ENCODE results near the gene PODNL1. TPM values are rescaled to one million over a fixed set of nuclear protein-coding genes. Genes with fewer than 3 reads are reported as not detected.

PODNL1 gene
- total RNA-seq, 3 donors from 2014 or later: 1.7 to 3.4 (median 2.9) TPM

DNA sequence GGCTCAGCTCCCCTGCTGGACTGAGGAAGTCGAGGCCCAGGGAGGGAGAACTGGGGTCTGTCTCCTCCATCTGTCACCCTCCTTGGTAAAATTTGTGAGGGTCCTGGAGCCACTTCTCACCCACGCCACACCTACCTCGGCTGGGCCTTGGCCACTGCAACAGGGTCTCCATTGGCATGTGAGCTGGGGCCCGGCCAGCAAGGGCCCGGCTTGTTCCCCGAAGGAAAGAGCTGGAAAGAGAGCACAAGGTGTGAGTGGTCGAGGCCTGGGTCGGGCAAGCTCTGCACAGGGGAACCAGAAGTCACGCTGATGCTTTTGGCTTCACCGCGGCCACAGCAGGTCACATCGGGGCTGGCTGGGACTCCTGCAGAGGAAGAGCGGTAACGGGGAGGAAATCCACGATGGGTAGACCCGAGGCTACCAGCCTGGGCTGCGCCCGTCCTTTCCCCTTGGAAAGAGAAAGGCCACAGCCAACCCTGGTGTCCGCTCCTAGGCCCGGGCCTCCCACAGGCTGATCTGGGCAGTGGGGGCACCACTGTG is 52.3 kb downstream of the PODNL1 start:
- no peaks in the 10 kb centered on the region for H3K9me3 ChIP-seq
- no peak overlapping the region for H3K4me3 ChIP-seq
- no peaks in the 10 kb centered on the region for H3K36me3 ChIP-seq (ENCODE audit: low read depth)
- DNase-seq: peak in 1 of 3 donors; percentile 45
- intact Hi-C loops (cut with DNase I, micrococcal nuclease): loop anchor here in 1 of 2 donors (10.0 kb wide), 1 partner anchor 189 kb away; the partner anchor contains the start of gene MISP3
- no peak for TF ChIP-seq CTCF (IDR thresholded peaks at IDR 0.05)
- peaks cover 53% of the 10 kb centered on the region for H3K4me1 ChIP-seq (ENCODE audit: low read depth)
- ATAC-seq: no peak

GRCh38 chr19:13884726-13885591 is 53.3 kb downstream of the PODNL1 start:
- Histone ChIP-seq H3K9me3 (no peaks in the 10 kb centered on the region), H3K4me3 (no peak overlapping the region), H3K4me1 (ENCODE audit: low read depth) (peaks cover 62% of the 10 kb centered on the region), H3K36me3 (ENCODE audit: low read depth) (no peaks in the 10 kb centered on the region)
- no peak for TF ChIP-seq CTCF (IDR thresholded peaks at IDR 0.05)
- peak; percentile 63 for ATAC-seq
- intact Hi-C loops (cut with DNase I, micrococcal nuclease): loop anchor here (5.0 to 10.0 kb wide), 2 partner anchors 187 to 190 kb away; partner anchors contain the start of gene MISP3 (in 2 of the 2)
- peak; percentile 76 to 86 (median 78) for DNase-seq

DNA sequence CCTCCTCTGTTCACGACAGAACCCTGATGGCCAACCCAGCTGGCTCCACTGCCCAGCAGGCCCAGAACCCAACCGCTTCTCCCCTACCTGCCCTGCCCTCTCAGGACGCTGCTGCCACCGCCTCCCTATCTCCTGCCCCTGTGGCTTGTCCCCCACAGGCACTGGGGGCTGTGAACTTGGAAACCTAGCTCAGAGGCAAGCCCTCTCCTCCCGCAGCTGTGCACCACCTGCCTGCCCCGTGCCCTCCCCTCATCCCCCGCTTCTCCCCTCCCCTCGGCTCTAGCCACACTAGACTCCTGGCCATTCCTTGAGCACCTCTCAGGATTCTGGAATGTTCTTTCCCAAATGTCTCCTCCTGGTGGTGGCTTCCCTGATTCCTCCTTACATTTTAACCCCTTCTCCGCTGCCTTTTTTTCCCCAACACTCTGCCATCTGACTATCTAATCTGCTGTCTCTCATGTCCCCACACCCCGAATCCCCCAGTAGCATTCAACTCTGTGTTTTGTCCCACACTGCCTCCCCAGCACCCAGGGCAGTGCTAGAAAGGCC is 54.6 kb downstream of the PODNL1 start:
- TF ChIP-seq CTCF (IDR thresholded peaks at IDR 0.05): no peak
- ATAC-seq: no peak
- Histone ChIP-seq H3K4me1 (ENCODE audit: low read depth) (peaks cover 65% of the 10 kb centered on the region), H3K36me3 (ENCODE audit: low read depth) (no peaks in the 10 kb centered on the region), H3K4me3 (no peak overlapping the region), H3K9me3 (no peaks in the 10 kb centered on the region)
- DNase-seq: no peak
- intact Hi-C loops (cut with DNase I, micrococcal nuclease): loop anchor here (5.0 to 10.0 kb wide), 2 partner anchors 189 to 191 kb away; partner anchors contain the start of gene MISP3 (in 2 of the 2)

DNA sequence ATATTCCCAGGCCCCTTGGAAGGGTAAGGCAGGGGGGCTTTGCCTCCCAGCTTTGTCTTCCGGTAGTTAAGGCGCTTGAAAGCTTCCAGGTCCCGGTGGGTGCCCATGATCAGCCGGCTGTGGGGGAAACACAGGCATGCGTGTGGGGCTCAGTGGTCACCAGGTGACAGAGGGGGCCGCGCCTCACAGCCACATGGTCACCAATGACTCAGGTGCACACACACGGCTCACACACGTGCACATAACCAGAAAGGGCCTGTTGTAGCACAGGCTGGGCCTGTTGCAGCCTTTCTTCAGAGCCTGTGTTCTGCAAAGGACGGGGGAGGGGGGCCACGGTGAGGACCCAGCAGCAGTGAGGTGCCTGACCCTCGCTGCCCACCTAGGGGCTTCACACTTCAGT is 55.4 kb downstream of the PODNL1 start:
- no peaks in the 10 kb centered on the region for H3K36me3 ChIP-seq (ENCODE audit: low read depth)
- H3K4me1 ChIP-seq (ENCODE audit: low read depth): peaks cover 57% of the 10 kb centered on the region
- intact Hi-C loops (cut with DNase I, micrococcal nuclease): loop anchor here (5.0 to 10.0 kb wide), 2 partner anchors 189 to 192 kb away; partner anchors contain the start of gene MISP3 (in 2 of the 2)
- no peak for DNase-seq
- no peaks in the 10 kb centered on the region for H3K9me3 ChIP-seq
- TF ChIP-seq CTCF (IDR thresholded peaks at IDR 0.05): no peak
- no peak overlapping the region for H3K4me3 ChIP-seq
- no peak for ATAC-seq

DNA sequence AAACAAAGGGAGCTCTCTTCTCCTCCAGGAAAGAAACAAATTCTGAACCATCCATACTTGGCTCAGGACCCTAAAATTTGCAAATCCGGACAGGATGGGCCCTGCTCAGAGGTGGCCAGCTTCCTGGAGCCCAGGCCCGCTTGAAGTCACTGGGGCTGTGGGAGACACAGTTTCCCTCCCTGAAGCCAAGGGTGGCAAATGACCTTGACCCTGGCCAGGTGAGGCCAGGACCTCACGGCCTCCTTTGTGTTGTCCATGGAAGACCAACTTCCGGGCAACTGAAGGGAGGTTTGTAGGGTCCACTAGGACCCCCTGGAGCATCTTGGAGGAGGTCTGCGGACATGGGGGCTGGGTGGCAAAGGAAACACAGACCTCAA is 55.8 kb downstream of the PODNL1 start:
- TF ChIP-seq CTCF (IDR thresholded peaks at IDR 0.05): no peak
- peaks cover 54% of the 10 kb centered on the region for H3K4me1 ChIP-seq (ENCODE audit: low read depth)
- H3K9me3 ChIP-seq: no peaks in the 10 kb centered on the region
- no peak overlapping the region for H3K4me3 ChIP-seq
- DNase-seq (no peak), ATAC-seq (no peak)
- no peaks in the 10 kb centered on the region for H3K36me3 ChIP-seq (ENCODE audit: low read depth)
- intact Hi-C loops (cut with DNase I, micrococcal nuclease): loop anchor here (5.0 to 10.0 kb wide), 2 partner anchors 190 to 192 kb away; partner anchors contain the start of gene MISP3 (in 2 of the 2)
